ENCODE measurements around the gene CNTNAP4.

The CNTNAP4 gene

GRCh38 chr16:76450890-76451289 lies 173.7 kb downstream of the CNTNAP4 start:
- H3K4me3 ChIP-seq (ENCODE audit: low read depth, low read length) = no peak overlapping the region
- POLR2A ChIA-PET = no interaction called here
- no peak for TF ChIP-seq CTCF (IDR thresholded peaks at IDR 0.05; ENCODE audit: insufficient read depth, low read length, missing control alignments)
- DNase-seq (ENCODE audit: low read depth, low spot score) = no peak
- CTCF ChIA-PET = no interaction called here

GRCh38 chr16:76455257-76455656 lies 178.1 kb downstream of the CNTNAP4 start:
- H3K4me3 ChIP-seq (ENCODE audit: low read depth, low read length) = no peak overlapping the region
- CTCF ChIA-PET = no interaction called here
- POLR2A ChIA-PET = no interaction called here
- DNase-seq (ENCODE audit: low read depth, low spot score) = no peak
- TF ChIP-seq CTCF (IDR thresholded peaks at IDR 0.05; ENCODE audit: insufficient read depth, low read length, missing control alignments) = no peak

- TF ChIP-seq CTCF (IDR thresholded peaks at IDR 0.05; ENCODE audit: insufficient read depth, low read length, missing control alignments) = no peak
- POLR2A ChIA-PET = no interaction called here
- DNase-seq (ENCODE audit: low read depth, low spot score) = no peak
- CTCF ChIA-PET = no interaction called here
- H3K4me3 ChIP-seq (ENCODE audit: low read depth, low read length) = no peak overlapping the region
Measured at GRCh38 chr16:76456016-76456415, 178.8 kb downstream of the CNTNAP4 start.

GRCh38 chr16:76459111-76459510 lies 181.9 kb downstream of the CNTNAP4 start:
- ChIA-PET CTCF (no interaction called here), POLR2A (no interaction called here)
- no peak for TF ChIP-seq CTCF (IDR thresholded peaks at IDR 0.05; ENCODE audit: insufficient read depth, low read length, missing control alignments)
- no peak overlapping the region for H3K4me3 ChIP-seq (ENCODE audit: low read depth, low read length)
- no peak for DNase-seq (ENCODE audit: low read depth, low spot score)

GRCh38 chr16:76461836-76462235 lies 184.6 kb downstream of the CNTNAP4 start:
- no peak for DNase-seq (ENCODE audit: low read depth, low spot score)
- no peak for TF ChIP-seq CTCF (IDR thresholded peaks at IDR 0.05; ENCODE audit: insufficient read depth, low read length, missing control alignments)
- CTCF ChIA-PET = no interaction called here
- POLR2A ChIA-PET = no interaction called here
- no peak overlapping the region for H3K4me3 ChIP-seq (ENCODE audit: low read depth, low read length)

- ChIA-PET CTCF (no interaction called here), POLR2A (no interaction called here)
Measured at GRCh38 chr16:76464955-76465620, 187.9 kb downstream of the CNTNAP4 start.

More at GRCh38 chr16:76464955-76465620, 187.9 kb downstream of the CNTNAP4 start:
- TF ChIP-seq CTCF (IDR thresholded peaks at IDR 0.05; ENCODE audit: insufficient read depth, low read length, missing control alignments) = no peak
- no peak overlapping the region for H3K4me3 ChIP-seq (ENCODE audit: low read depth, low read length)
- DNase-seq (ENCODE audit: low read depth, low spot score) = no peak
